HepG2 (cell line): ENCODE results near the gene PKP4. TPM values are rescaled to one million over a fixed set of nuclear protein-coding genes. Genes with fewer than 3 reads are reported as not detected.

Experiments used
- ATAC-seq: fragments of 200-7000 bp; cut with Tn5 transposase; 3 replicates; pipeline ENCODE4 v1.9.1; 2020; ENCODE audit warnings: mild to moderate bottlenecking, moderate library complexity
- BruUV-seq: library from RNA; stranded (reverse); fragments of 400-500 nt; replicated peaks from 2 replicates; lab custom pipeline; 2021; lab: Mats Ljungman, UMichigan
- CTCF ChIA-PET: fragments of 300-600 bp; formaldehyde crosslinking; extraction: SDS; loops from one replicate; lab custom pipeline; 2021; ENCODE audit warnings: low total read pairs, inconsistent platforms, low intra/inter-chr PET ratio; lab: Yijun Ruan, JAX
- POLR2A ChIA-PET: fragments of 350-600 bp; sonication (Branson Sonifier 250); formaldehyde crosslinking; loops from one replicate; lab custom pipeline; 2020; ENCODE audit warnings: antibody characterized with exemption, inconsistent platforms; lab: Yijun Ruan, JAX
- DNase-seq: peaks from one replicate; pipeline ENCODE4 v3.0.0-alpha.2; 2015; ENCODE audit warnings: low spot score
- FAIRE-seq: peaks from 3 replicates; lab custom pipeline; 2011; peaks lifted over from hg19 to GRCh38; lab: Jason Lieb, UNC
- H2AFZ ChIP-seq: one replicate; pipeline ENCODE4 v1.6.1; 2011; ENCODE audit warnings: low read length, inconsistent platforms
- H3K27ac ChIP-seq: fragments of 300-600 bp; 3 replicates; pipeline ENCODE4 v1.8.0; 2011; ENCODE audit warnings: mixed run types, mild to moderate bottlenecking, mixed read lengths, low read length, inconsistent platforms; ENCODE audit not compliant: insufficient read depth; ENCODE audit errors: extremely low read length
- H3K27me3 ChIP-seq, 2 experiments: fragments of 200-600 bp in 1 of 2; 2 replicates in 1 of 2; 3 replicates in 1 of 2; pipeline versions ENCODE4 v1.6.0 to v1.8.0; 2011; ENCODE audit warnings: low read length in 2 of 2, mild to moderate bottlenecking in 2 of 2, moderate library complexity in 2 of 2, inconsistent platforms in 1 of 2; ENCODE audit not compliant: insufficient read depth in 2 of 2, control insufficient read depth in 1 of 2
- H3K36me3 ChIP-seq, 2 experiments: fragments of 200-600 bp in 1 of 2; replicated peaks in 1 of 2; 2 replicates in 1 of 2; 3 replicates in 1 of 2; pipeline versions ENCODE4 v1.5.1 to v1.8.0; 2011; ENCODE audit warnings: low read length in 2 of 2, inconsistent platforms in 1 of 2; ENCODE audit not compliant: insufficient read depth in 2 of 2, control insufficient read depth in 1 of 2
- H3K4me1 ChIP-seq: 2 replicates; pipeline ENCODE4 v1.5.1; 2012; ENCODE audit warnings: low read length, inconsistent platforms; ENCODE audit not compliant: insufficient read depth
- H3K4me2 ChIP-seq: 2 replicates; pipeline ENCODE4 v1.6.0; 2011; ENCODE audit warnings: low read depth, low read length, inconsistent platforms
- H3K4me3 ChIP-seq, 3 experiments: fragments of 200-600 bp in 1 of 3; sonication (generic), shearing (Covaris generic) in 1 of 3; replicated peaks in 1 of 3; 2 replicates each; pipeline ENCODE4 v1.5.1; 2011 to 2016; ENCODE audit warnings: low read length in 3 of 3, inconsistent platforms in 2 of 3, low read depth in 2 of 3, mild to moderate bottlenecking in 2 of 3, control low read depth in 1 of 3, mixed read lengths in 1 of 3; ENCODE audit not compliant: insufficient read depth in 1 of 3
- H3K79me2 ChIP-seq: one replicate; pipeline ENCODE4 v1.6.1; 2011; ENCODE audit warnings: low read length, inconsistent platforms; ENCODE audit not compliant: insufficient read depth
- H3K9ac ChIP-seq: 2 replicates; pipeline ENCODE4 v1.6.0; 2011; ENCODE audit warnings: mild to moderate bottlenecking, low read depth, low read length, inconsistent platforms; ENCODE audit not compliant: insufficient read depth
- H3K9me3 ChIP-seq: 2 replicates; pipeline ENCODE4 v1.5.1; 2012; ENCODE audit warnings: mild to moderate bottlenecking, low read length
- H4K20me1 ChIP-seq: 2 replicates; pipeline ENCODE4 v1.6.0; 2011; ENCODE audit warnings: inconsistent platforms, mild to moderate bottlenecking, low read length, moderate library complexity; ENCODE audit not compliant: insufficient read depth
- CAMTA2 ChIP-seq: sonication (generic); formaldehyde crosslinking; IDR thresholded peaks from 2 replicates; pipeline ENCODE4 v1.4.0; 2020; ENCODE audit warnings: mild to moderate bottlenecking, missing genetic modification reagents, borderline replicate concordance
- EP300 ChIP-seq, 3 experiments: sonication (generic) in 1 of 3; formaldehyde crosslinking in 1 of 3; IDR thresholded peaks; 2 replicates each; pipeline versions ENCODE4 v1.5.1 to v1.6.1; 2011 to 2020; ENCODE audit warnings: low read depth in 2 of 3, low read length in 2 of 3, borderline replicate concordance in 1 of 3, improper control_type of control experiment in 1 of 3, mild to moderate bottlenecking in 1 of 3, missing genetic modification reagents in 1 of 3, moderate library complexity in 1 of 3
- GATA4 ChIP-seq: sonication (generic); IDR thresholded peaks from 2 replicates; pipeline ENCODE4 v1.6.1; 2016; ENCODE audit warnings: antibody characterized with exemption, low read depth, borderline replicate concordance
- IKZF1 ChIP-seq: fragments of 450-650 bp; IDR thresholded peaks from 2 replicates; pipeline ENCODE4 v1.7.1; 2016
- JUND ChIP-seq: sonication (generic); formaldehyde crosslinking; IDR thresholded peaks from 2 replicates; pipeline ENCODE4 v1.8.0; 2022; ENCODE audit warnings: mild to moderate bottlenecking, missing genetic modification reagents
- KDM3A ChIP-seq: IDR thresholded peaks from 2 replicates; pipeline ENCODE4 v1.6.1; 2018; ENCODE audit warnings: low read depth, missing compliant biosample characterization
- MBNL3 ChIP-seq: fragments of 250-450 bp; sonication (Bioruptor Pico); conservative IDR thresholded peaks from 2 replicates; pipeline ENCODE4 v1.8.0; 2022; ENCODE audit warnings: mild to moderate bottlenecking, inconsistent platforms
- MED13 ChIP-seq: sonication (generic); formaldehyde crosslinking; IDR thresholded peaks from 2 replicates; pipeline ENCODE4 v1.5.0; 2020; ENCODE audit warnings: missing genetic modification reagents
- NRL ChIP-seq: sonication (generic); formaldehyde crosslinking; IDR thresholded peaks from 2 replicates; pipeline ENCODE4 v1.5.0; 2020; ENCODE audit warnings: missing genetic modification reagents, mild to moderate bottlenecking, moderate library complexity, borderline replicate concordance
- ZNF354B ChIP-seq: sonication (generic); formaldehyde crosslinking; IDR thresholded peaks from 2 replicates; pipeline ENCODE4 v1.8.0; 2022; ENCODE audit warnings: mild to moderate bottlenecking, missing genetic modification reagents
- ZNF484 ChIP-seq: sonication (generic); formaldehyde crosslinking; IDR thresholded peaks from 2 replicates; pipeline ENCODE4 v1.5.1; 2020; ENCODE audit warnings: mild to moderate bottlenecking, low read depth, missing genetic modification reagents, borderline replicate concordance
- ZNF543 ChIP-seq: sonication (generic); formaldehyde crosslinking; IDR thresholded peaks from 2 replicates; pipeline ENCODE4 v1.4.0; 2020; ENCODE audit warnings: mild to moderate bottlenecking, missing genetic modification reagents
- ZNF703 ChIP-seq: sonication (generic); formaldehyde crosslinking; IDR thresholded peaks from 2 replicates; pipeline ENCODE4 v1.5.1; 2020; ENCODE audit warnings: missing genetic modification reagents, mild to moderate bottlenecking, moderate library complexity, borderline replicate concordance
- ZNF776 ChIP-seq: sonication (generic); formaldehyde crosslinking; IDR thresholded peaks from 2 replicates; pipeline ENCODE4 v1.4.0; 2020; ENCODE audit warnings: mild to moderate bottlenecking, missing genetic modification reagents
- ZNF891 ChIP-seq: sonication (generic); formaldehyde crosslinking; IDR thresholded peaks from 2 replicates; pipeline ENCODE4 v1.5.0; 2020; ENCODE audit warnings: mild to moderate bottlenecking, missing genetic modification reagents
- WGBS: methylation state at CpG from one replicate; pipeline ENCODE4 v1.1.6; 2017; ENCODE audit warnings: low lambda C conversion rate; 5-methylcytosine and 5-hydroxymethylcytosine counted together
- in situ Hi-C: cut with HindIII; loops from 2 replicates; pipeline ENCODE4 v1.10.0; 2017; ENCODE audit warnings: low pct_unique_long_range_greater_than_20kb; ENCODE audit not compliant: extremely low pct_ligation_motif_present
- intact Hi-C: fragments of 100-400 bp; cut with micrococcal nuclease; formaldehyde crosslinking; loops from one replicate; pipeline ENCODE4 v1.10.0; 2022; ENCODE audit not compliant: unreplicated experiment
- polyA plus RNA-seq, 8 experiments: library from polyadenylated mRNA; depleted of rRNA in 3 of 8; stranded (reverse) in 7 of 8; unstranded in 1 of 8; fragments of >200 nt; fragmentation: Illumina TruSeq in 4 of 8; extraction: Trizol in 4 of 8; gene quantifications; 2 replicates each; pipeline versions ENCODE4 v1.2.1 to v1.2.3, GENCODE V29; 2011 to 2016; ENCODE audit warnings: low read depth in 4 of 8, missing spikeins in 1 of 8, mixed read lengths in 1 of 8; ENCODE audit not compliant: insufficient read depth in 1 of 8
- total RNA-seq, 5 experiments: library from RNA; depleted of rRNA; stranded (reverse); fragments of >200 nt; fragmentation: Illumina TruSeq; extraction: Trizol; gene quantifications; 2 replicates each; pipeline ENCODE4 v1.2.3, GENCODE V29; 2016; ENCODE audit warnings: low read depth in 1 of 5
- TF ChIP-seq, protein P1 (sequence below): sonication (generic); formaldehyde crosslinking; IDR thresholded peaks from 2 replicates; pipeline ENCODE4 v1.5.0; 2020; ENCODE audit warnings: missing genetic modification reagents
- TF ChIP-seq, protein P2 (sequence below): IDR thresholded peaks from 2 replicates; pipeline ENCODE4 v1.4.0; 2020; ENCODE audit warnings: mild to moderate bottlenecking, missing genetic modification reagents

Gene PKP4
- total and polyA plus RNA-seq, 2 of the 13 experiments (the other 11 are each of a cell fraction or from before 2014, with no cell fraction given) = 80.9 to 90.5 TPM

DNA sequence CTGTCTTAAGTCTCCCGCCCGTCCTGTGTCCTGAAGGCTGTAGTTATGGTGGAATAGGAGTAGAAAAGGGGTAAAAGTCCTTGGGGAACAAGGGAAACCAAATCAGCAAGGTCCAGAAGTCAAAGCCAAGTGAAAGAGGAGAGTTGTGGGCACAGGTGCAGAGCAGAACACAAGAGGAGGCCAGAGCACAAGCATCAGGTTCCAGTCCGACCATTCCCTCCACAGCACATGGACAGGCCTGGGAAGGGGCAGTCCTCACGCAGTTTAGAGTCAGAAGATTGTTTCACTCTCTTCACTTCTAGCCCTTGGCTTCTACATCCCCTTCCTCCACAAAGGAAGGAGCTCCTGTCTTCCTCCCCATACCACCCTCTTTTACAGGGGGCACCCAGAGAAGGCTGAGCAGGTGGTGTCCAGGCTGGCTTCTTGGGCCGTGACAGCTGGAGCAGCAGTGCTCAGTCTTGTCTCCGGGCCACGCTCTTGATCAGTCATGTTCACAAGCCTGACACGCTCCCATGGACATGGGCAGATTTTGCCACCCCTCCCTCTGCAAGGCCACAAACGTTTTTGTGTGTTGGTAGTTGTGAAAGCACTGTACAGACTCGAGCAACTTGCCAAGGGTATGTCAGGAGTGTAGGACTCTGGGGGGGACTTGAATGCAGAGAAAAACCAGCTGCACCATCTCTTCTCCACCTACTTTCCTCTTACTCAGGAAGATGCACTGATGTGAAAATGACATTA, 199.9 kb downstream of the PKP4 start:
- CTCF ChIA-PET = no interaction called here
- no peak overlapping the region for H3K27ac ChIP-seq
- no peak for FAIRE-seq

More for the DNA sequence above, 199.9 kb downstream of the PKP4 start:
- Histone ChIP-seq H3K4me1 (no peaks in the 10 kb centered on the region), H3K27me3 (no peaks in the 10 kb centered on the region), H4K20me1 (no peaks in the 10 kb centered on the region), H3K4me2 (no peak overlapping the region), H3K79me2 (no peaks in the 10 kb centered on the region), H3K36me3 (peaks cover 21 to 68% of the 10 kb centered on the region in 2 experiments)
- POLR2A ChIA-PET = no interaction called here
- BruUV-seq = no TSS peak
- in situ Hi-C loops (no loop called here), intact Hi-C loops (no loop called here)
- ATAC-seq = peak; percentile 38
- WGBS = 93% methylated on average over 10 of the region's 10 CpGs
- TF ChIP-seq IKZF1 = no peak
- TF ChIP-seq ZNF543 (CRISPR knock-in tag) = no peak
- TF ChIP-seq KDM3A (CRISPR knock-in tag) = no peak
- TF ChIP-seq, protein P1, sequence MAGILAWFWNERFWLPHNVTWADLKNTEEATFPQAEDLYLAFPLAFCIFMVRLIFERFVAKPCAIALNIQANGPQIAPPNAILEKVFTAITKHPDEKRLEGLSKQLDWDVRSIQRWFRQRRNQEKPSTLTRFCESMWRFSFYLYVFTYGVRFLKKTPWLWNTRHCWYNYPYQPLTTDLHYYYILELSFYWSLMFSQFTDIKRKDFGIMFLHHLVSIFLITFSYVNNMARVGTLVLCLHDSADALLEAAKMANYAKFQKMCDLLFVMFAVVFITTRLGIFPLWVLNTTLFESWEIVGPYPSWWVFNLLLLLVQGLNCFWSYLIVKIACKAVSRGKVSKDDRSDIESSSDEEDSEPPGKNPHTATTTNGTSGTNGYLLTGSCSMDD (CRISPR knock-in tag) = no peak
- TF ChIP-seq NRL = no peak
- no peak for TF ChIP-seq ZNF354B (CRISPR knock-in tag)
- TF ChIP-seq ZNF891 (CRISPR knock-in tag) = no peak
- TF ChIP-seq CAMTA2 (CRISPR knock-in tag) = no peak
- no peak for TF ChIP-seq ZNF776
- TF ChIP-seq ZNF703 (CRISPR knock-in tag) = no peak
- TF ChIP-seq, protein P2, sequence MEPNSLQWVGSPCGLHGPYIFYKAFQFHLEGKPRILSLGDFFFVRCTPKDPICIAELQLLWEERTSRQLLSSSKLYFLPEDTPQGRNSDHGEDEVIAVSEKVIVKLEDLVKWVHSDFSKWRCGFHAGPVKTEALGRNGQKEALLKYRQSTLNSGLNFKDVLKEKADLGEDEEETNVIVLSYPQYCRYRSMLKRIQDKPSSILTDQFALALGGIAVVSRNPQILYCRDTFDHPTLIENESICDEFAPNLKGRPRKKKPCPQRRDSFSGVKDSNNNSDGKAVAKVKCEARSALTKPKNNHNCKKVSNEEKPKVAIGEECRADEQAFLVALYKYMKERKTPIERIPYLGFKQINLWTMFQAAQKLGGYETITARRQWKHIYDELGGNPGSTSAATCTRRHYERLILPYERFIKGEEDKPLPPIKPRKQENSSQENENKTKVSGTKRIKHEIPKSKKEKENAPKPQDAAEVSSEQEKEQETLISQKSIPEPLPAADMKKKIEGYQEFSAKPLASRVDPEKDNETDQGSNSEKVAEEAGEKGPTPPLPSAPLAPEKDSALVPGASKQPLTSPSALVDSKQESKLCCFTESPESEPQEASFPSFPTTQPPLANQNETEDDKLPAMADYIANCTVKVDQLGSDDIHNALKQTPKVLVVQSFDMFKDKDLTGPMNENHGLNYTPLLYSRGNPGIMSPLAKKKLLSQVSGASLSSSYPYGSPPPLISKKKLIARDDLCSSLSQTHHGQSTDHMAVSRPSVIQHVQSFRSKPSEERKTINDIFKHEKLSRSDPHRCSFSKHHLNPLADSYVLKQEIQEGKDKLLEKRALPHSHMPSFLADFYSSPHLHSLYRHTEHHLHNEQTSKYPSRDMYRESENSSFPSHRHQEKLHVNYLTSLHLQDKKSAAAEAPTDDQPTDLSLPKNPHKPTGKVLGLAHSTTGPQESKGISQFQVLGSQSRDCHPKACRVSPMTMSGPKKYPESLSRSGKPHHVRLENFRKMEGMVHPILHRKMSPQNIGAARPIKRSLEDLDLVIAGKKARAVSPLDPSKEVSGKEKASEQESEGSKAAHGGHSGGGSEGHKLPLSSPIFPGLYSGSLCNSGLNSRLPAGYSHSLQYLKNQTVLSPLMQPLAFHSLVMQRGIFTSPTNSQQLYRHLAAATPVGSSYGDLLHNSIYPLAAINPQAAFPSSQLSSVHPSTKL = no peak
- TF ChIP-seq EP300 (IDR thresholded peaks at IDR 0.05; ENCODE audit: low read depth in 2 of 2, low read length in 2 of 2) = no peak
- no peak for TF ChIP-seq EP300 (CRISPR knock-in tag; IDR thresholded peaks at IDR 0.05; ENCODE audit: borderline replicate concordance)
- no peak for TF ChIP-seq MED13 (CRISPR knock-in tag)
- TF ChIP-seq ZNF484 (CRISPR knock-in tag) = no peak
- no peak for TF ChIP-seq GATA4
- no peak for TF ChIP-seq JUND (CRISPR knock-in tag)
- TF ChIP-seq MBNL3 (CRISPR knock-in tag) = no peak
- TF ChIP-seq, all 625 proteins: peak for 0
- Histone ChIP-seq H2AFZ (no peak overlapping the region), H3K4me3 (no peak overlapping the region), H3K9ac (no peak overlapping the region), H3K9me3 (no peaks in the 10 kb centered on the region)
- no peak for DNase-seq
